Karpas-422 (cell line): Measurements from ENCODE around the gene HHIPL1. TPM values are rescaled to one million over a fixed set of nuclear protein-coding genes. Genes with fewer than 3 reads are reported as not detected.

Source experiments
- DNase-seq: peaks from one replicate; pipeline ENCODE4 v3.0.0-alpha.2; 2015
- H2AFZ ChIP-seq: fragments of 200-600 bp; sonication (generic); 2 replicates; pipeline ENCODE4 v1.6.1; 2014; ENCODE audit warnings: antibody characterized with exemption, low read length, mixed read lengths
- H3K27ac ChIP-seq: fragments of 200-600 bp; sonication (generic); 2 replicates; pipeline ENCODE4 v1.5.1; 2014; ENCODE audit warnings: mild to moderate bottlenecking, low read length, moderate library complexity
- H3K27me3 ChIP-seq: fragments of 200-600 bp; sonication (generic); 2 replicates; pipeline ENCODE4 v1.6.1; 2014; ENCODE audit warnings: low read length, mixed read lengths
- H3K36me3 ChIP-seq: fragments of 200-600 bp; sonication (generic); 2 replicates; pipeline ENCODE4 v1.6.1; 2014; ENCODE audit warnings: low read length, mixed read lengths; ENCODE audit not compliant: insufficient read depth
- H3K4me1 ChIP-seq: fragments of 200-600 bp; sonication (generic); 2 replicates; pipeline ENCODE4 v1.6.1; 2014; ENCODE audit warnings: mild to moderate bottlenecking, low read length, mixed read lengths
- H3K4me2 ChIP-seq: fragments of 200-600 bp; sonication (generic); 2 replicates; pipeline ENCODE4 v1.6.1; 2014; ENCODE audit warnings: low read length, low read depth, mild to moderate bottlenecking; ENCODE audit not compliant: poor library complexity, severe bottlenecking
- H3K4me3 ChIP-seq: fragments of 200-600 bp; sonication (generic); 2 replicates; pipeline ENCODE4 v1.5.1; 2014; ENCODE audit warnings: mild to moderate bottlenecking, antibody characterized with exemption, low read length, mixed read lengths
- H3K79me2 ChIP-seq: fragments of 200-600 bp; sonication (generic); 2 replicates; pipeline ENCODE4 v1.6.1; 2014; ENCODE audit warnings: mild to moderate bottlenecking, low read length, mixed read lengths
- H3K9ac ChIP-seq: fragments of 200-600 bp; sonication (generic); 2 replicates; pipeline ENCODE4 v1.6.0; 2014; ENCODE audit warnings: low read length
- H3K9me2 ChIP-seq: fragments of 200-600 bp; sonication (generic), shearing (Covaris generic); replicated peaks from 2 replicates; pipeline ENCODE4 v1.6.0; 2014; ENCODE audit warnings: mild to moderate bottlenecking, low read length, moderate library complexity; ENCODE audit not compliant: insufficient read depth
- H3K9me3 ChIP-seq: fragments of 300-700, 200-600 bp; sonication (generic); 2 replicates; pipeline ENCODE4 v1.6.1; 2014; ENCODE audit warnings: low read length, mixed read lengths
- H4K20me1 ChIP-seq: fragments of 200-600 bp; sonication (generic); 2 replicates; pipeline ENCODE4 v1.6.1; 2014; ENCODE audit warnings: mild to moderate bottlenecking, antibody characterized with exemption, low read length, low read depth; ENCODE audit not compliant: insufficient read depth
- total RNA-seq: library from RNA; depleted of rRNA; stranded (reverse); fragments of >200 nt; shearing (Covaris generic); gene quantifications from 2 replicates; pipeline ENCODE4 v1.2.3, GENCODE V29; 2014; ENCODE audit warnings: low replicate concordance

HHIPL1 gene
- total RNA-seq, 1 experiment from 2014 or later, result not detected

- Histone ChIP-seq H3K27me3 (no peaks in the 10 kb centered on the region), H3K36me3 (no peaks in the 10 kb centered on the region), H3K4me2 (no peak overlapping the region), H2AFZ (no peak overlapping the region), H4K20me1 (no peaks in the 10 kb centered on the region), H3K27ac (no peak overlapping the region), H3K4me3 (no peak overlapping the region), H3K9ac (no peak overlapping the region), H3K9me3 (no peaks in the 10 kb centered on the region), H3K79me2 (no peaks in the 10 kb centered on the region), H3K4me1 (no peaks in the 10 kb centered on the region), H3K9me2 (no peaks in the 10 kb centered on the region)
- no peak for DNase-seq
Observed at GRCh38 chr14:99616832-99617800, 27.8 kb upstream of the HHIPL1 start.

GRCh38 chr14:99619835-99620834 is 24.8 kb upstream of the HHIPL1 start:
- H3K9me3 ChIP-seq, result no peaks in the 10 kb centered on the region
- no peak overlapping the region for H2AFZ ChIP-seq
- no peak for DNase-seq
- H4K20me1 ChIP-seq, result no peaks in the 10 kb centered on the region
- no peaks in the 10 kb centered on the region for H3K36me3 ChIP-seq
- H3K27ac ChIP-seq, result no peak overlapping the region
- no peak overlapping the region for H3K9ac ChIP-seq
- no peaks in the 10 kb centered on the region for H3K9me2 ChIP-seq
- H3K4me1 ChIP-seq, result peaks cover 4% of the 10 kb centered on the region; the same call in 1 of the 2 replicates
- H3K4me3 ChIP-seq, result no peak overlapping the region
- H3K4me2 ChIP-seq, result no peak overlapping the region
- no peaks in the 10 kb centered on the region for H3K79me2 ChIP-seq
- no peaks in the 10 kb centered on the region for H3K27me3 ChIP-seq

GRCh38 chr14:99621948-99622347 is 23.0 kb upstream of the HHIPL1 start:
- H3K4me3 ChIP-seq, result no peak overlapping the region
- H3K27ac ChIP-seq, result no peak overlapping the region
- no peak overlapping the region for H2AFZ ChIP-seq
- no peaks in the 10 kb centered on the region for H3K9me3 ChIP-seq
- H3K9me2 ChIP-seq, result no peaks in the 10 kb centered on the region
- no peak overlapping the region for H3K9ac ChIP-seq
- H3K36me3 ChIP-seq, result no peaks in the 10 kb centered on the region
- no peaks in the 10 kb centered on the region for H3K79me2 ChIP-seq
- DNase-seq, result no peak
- H4K20me1 ChIP-seq, result no peaks in the 10 kb centered on the region
- H3K4me2 ChIP-seq, result no peak overlapping the region
- H3K4me1 ChIP-seq, result peaks cover 4% of the 10 kb centered on the region; the same call in 1 of the 2 replicates
- no peaks in the 10 kb centered on the region for H3K27me3 ChIP-seq

- Histone ChIP-seq H3K9ac (no peak overlapping the region), H3K4me2 (no peak overlapping the region), H3K27me3 (no peaks in the 10 kb centered on the region), H2AFZ (no peak overlapping the region), H3K4me3 (no peak overlapping the region), H3K27ac (no peak overlapping the region), H3K36me3 (no peaks in the 10 kb centered on the region), H3K9me2 (no peaks in the 10 kb centered on the region), H3K9me3 (no peaks in the 10 kb centered on the region), H4K20me1 (no peaks in the 10 kb centered on the region), H3K4me1 (peaks cover 4% of the 10 kb centered on the region; the same call in 1 of the 2 replicates), H3K79me2 (no peaks in the 10 kb centered on the region)
- no peak for DNase-seq
Observed at GRCh38 chr14:99624024-99624423, 20.9 kb upstream of the HHIPL1 start.

- Histone ChIP-seq H3K9me3 (no peaks in the 10 kb centered on the region), H3K79me2 (no peaks in the 10 kb centered on the region), H3K9me2 (no peaks in the 10 kb centered on the region), H3K4me2 (no peak overlapping the region), H2AFZ (no peak overlapping the region), H3K4me1 (peaks cover 4% of the 10 kb centered on the region; the same call in 1 of the 2 replicates), H3K27me3 (no peaks in the 10 kb centered on the region), H3K4me3 (no peak overlapping the region), H3K9ac (no peak overlapping the region), H3K36me3 (no peaks in the 10 kb centered on the region), H3K27ac (no peak overlapping the region), H4K20me1 (no peaks in the 10 kb centered on the region)
- no peak for DNase-seq
Observed at GRCh38 chr14:99624971-99625370, 20.0 kb upstream of the HHIPL1 start.

GRCh38 chr14:99625476-99625875 is 19.5 kb upstream of the HHIPL1 start:
- H2AFZ ChIP-seq, result no peak overlapping the region
- no peaks in the 10 kb centered on the region for H4K20me1 ChIP-seq
- H3K36me3 ChIP-seq, result no peaks in the 10 kb centered on the region
- no peak overlapping the region for H3K27ac ChIP-seq
- H3K4me3 ChIP-seq, result no peak overlapping the region
- peaks cover 4% of the 10 kb centered on the region; the same call in 1 of the 2 replicates for H3K4me1 ChIP-seq
- no peak overlapping the region for H3K4me2 ChIP-seq
- DNase-seq, result no peak
- H3K79me2 ChIP-seq, result no peaks in the 10 kb centered on the region
- no peaks in the 10 kb centered on the region for H3K9me3 ChIP-seq
- H3K27me3 ChIP-seq, result no peaks in the 10 kb centered on the region
- no peaks in the 10 kb centered on the region for H3K9me2 ChIP-seq
- no peak overlapping the region for H3K9ac ChIP-seq

- Histone ChIP-seq H3K9ac (no peak overlapping the region), H3K4me1 (peaks cover 4% of the 10 kb centered on the region; the same call in 1 of the 2 replicates), H2AFZ (no peak overlapping the region), H3K27ac (no peak overlapping the region), H3K4me2 (no peak overlapping the region), H3K27me3 (no peaks in the 10 kb centered on the region), H3K9me2 (no peaks in the 10 kb centered on the region), H3K79me2 (no peaks in the 10 kb centered on the region), H3K4me3 (no peak overlapping the region), H3K36me3 (no peaks in the 10 kb centered on the region), H4K20me1 (no peaks in the 10 kb centered on the region), H3K9me3 (no peaks in the 10 kb centered on the region)
- no peak for DNase-seq
Observed at GRCh38 chr14:99626041-99626648, 18.8 kb upstream of the HHIPL1 start.
